Kidney (tissue), 14 donors: ENCODE results near the gene CLEC4F. TPM values are rescaled to one million over a fixed set of nuclear protein-coding genes. Genes with fewer than 3 reads are reported as not detected.

Source experiments
- DNase-seq, 5 donors: peaks; one replicate each; pipeline ENCODE4 v3.0.0-alpha.2; 2013 to 2020
- FAIRE-seq: peaks from 2 replicates; lab custom pipeline; 2012; peaks lifted over from hg19 to GRCh38; lab: Jason Lieb, UNC
- H3K27ac ChIP-seq, 2 donors: one replicate each; pipeline ENCODE4 v1.7.0; 2013; ENCODE audit warnings: low read depth in 2 of 2, low read length in 2 of 2, inconsistent platforms in 1 of 2
- H3K27me3 ChIP-seq: one replicate; pipeline ENCODE4 v1.7.1; 2013; ENCODE audit warnings: low read length, inconsistent platforms; ENCODE audit not compliant: control insufficient read depth, insufficient read depth
- H3K36me3 ChIP-seq, 3 donors: one replicate each; pipeline versions ENCODE4 v1.7.0 to v1.7.1; 2013; ENCODE audit warnings: low read length in 3 of 3, control low read depth in 1 of 3, inconsistent platforms in 1 of 3; ENCODE audit not compliant: insufficient read depth in 3 of 3, control insufficient read depth in 2 of 3
- H3K4me1 ChIP-seq, 3 donors: one replicate each; pipeline versions ENCODE4 v1.7.0 to v1.7.1; 2013; ENCODE audit warnings: low read length in 3 of 3, inconsistent platforms in 1 of 3, low read depth in 1 of 3; ENCODE audit not compliant: control insufficient read depth in 2 of 3, insufficient read depth in 2 of 3
- H3K4me3 ChIP-seq, 3 donors: one replicate each; pipeline versions ENCODE4 v1.7.0 to v1.8.1; 2013; ENCODE audit warnings: low read length in 3 of 3, control low read depth in 1 of 3, inconsistent platforms in 1 of 3
- H3K9ac ChIP-seq, 3 donors: one replicate each; pipeline versions ENCODE4 v1.7.0 to v1.7.1; 2013; ENCODE audit warnings: low read length in 3 of 3, control low read depth in 1 of 3, inconsistent platforms in 1 of 3
- H3K9me3 ChIP-seq, 3 donors: one replicate each; pipeline versions ENCODE4 v1.7.0 to v1.7.1; 2013; ENCODE audit warnings: low read length in 3 of 3, control low read depth in 1 of 3, inconsistent platforms in 1 of 3; ENCODE audit not compliant: control insufficient read depth in 2 of 3, insufficient read depth in 1 of 3
- intact Hi-C: fragments of 100-400 bp; cut with DNase I; formaldehyde crosslinking; loops from one replicate; pipeline ENCODE4 v1.11.1; 2022
- polyA plus RNA-seq: library from polyadenylated mRNA; stranded (reverse); fragments of 350-450 nt; fragmentation: Illumina TruSeq; extraction: RNeasy Lipid Tissue Mini Kit (QIAGEN cat#74804); gene quantifications from one replicate; pipeline ENCODE4 v1.2.3, GENCODE V29; 2014; ENCODE audit warnings: low read depth, low replicate concordance; ENCODE audit not compliant: insufficient read depth
- total RNA-seq: library from RNA; stranded (reverse); fragmentation: NEBNext Ultra II Directional; extraction: Animal tissue kit (Norgen Biotek cat#: 25700); gene quantifications from one replicate; pipeline ENCODE4 v1.2.1, GENCODE V29; 2021
- TF ChIP-seq, protein P1 (sequence below): IDR thresholded peaks from 3 replicates; pipeline ENCODE4 v1.5.1; 2012; ENCODE audit warnings: mild to moderate bottlenecking, moderate library complexity, borderline replicate concordance; ENCODE audit not compliant: insufficient read depth; ENCODE audit errors: extremely low read depth
- donor health status: control.
- donor health status: control.
- donor health status: control.
- donor health status: control.
- donor health status: control.
- donor health status: DM: yes; HTN: yes; CAD: no.
- donor health status: Normal renal cell carcinoma (clear cell type).

Gene CLEC4F
- total and polyA plus RNA-seq, 2 donors from 2014 or later = 0.72 TPM; not detected in 1

DNA sequence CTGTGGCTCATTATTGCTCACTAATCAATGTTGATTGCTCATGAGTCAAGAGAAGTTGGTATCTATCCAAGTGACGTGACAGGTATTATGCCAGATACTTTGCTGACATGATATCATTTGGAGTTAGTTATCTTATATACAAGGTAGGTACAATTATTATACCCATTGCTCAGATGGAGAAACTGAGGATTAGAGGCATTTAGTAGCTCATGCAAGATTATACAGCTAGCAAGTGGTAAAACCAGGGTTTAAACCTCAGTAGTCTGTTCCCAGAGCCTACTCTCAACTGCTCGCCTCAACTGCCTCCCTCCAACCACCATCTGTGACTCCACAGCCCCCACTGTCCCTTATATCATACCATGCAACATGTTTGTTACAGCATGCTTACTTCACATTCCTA lies 36.1 kb downstream of the CLEC4F start:
- Histone ChIP-seq H3K36me3 (no peaks in the 10 kb centered on the region), H3K9ac (no peak overlapping the region), H3K27me3 (peaks cover 3% of the 10 kb centered on the region), H3K27ac (no peak overlapping the region), H3K9me3 (no peaks in the 10 kb centered on the region), H3K4me3 (no peak overlapping the region), H3K4me1 (no peaks in the 10 kb centered on the region)
- no peak for FAIRE-seq
- DNase-seq = no peak
- intact Hi-C loops = no loop called here
- TF ChIP-seq, protein P1, sequence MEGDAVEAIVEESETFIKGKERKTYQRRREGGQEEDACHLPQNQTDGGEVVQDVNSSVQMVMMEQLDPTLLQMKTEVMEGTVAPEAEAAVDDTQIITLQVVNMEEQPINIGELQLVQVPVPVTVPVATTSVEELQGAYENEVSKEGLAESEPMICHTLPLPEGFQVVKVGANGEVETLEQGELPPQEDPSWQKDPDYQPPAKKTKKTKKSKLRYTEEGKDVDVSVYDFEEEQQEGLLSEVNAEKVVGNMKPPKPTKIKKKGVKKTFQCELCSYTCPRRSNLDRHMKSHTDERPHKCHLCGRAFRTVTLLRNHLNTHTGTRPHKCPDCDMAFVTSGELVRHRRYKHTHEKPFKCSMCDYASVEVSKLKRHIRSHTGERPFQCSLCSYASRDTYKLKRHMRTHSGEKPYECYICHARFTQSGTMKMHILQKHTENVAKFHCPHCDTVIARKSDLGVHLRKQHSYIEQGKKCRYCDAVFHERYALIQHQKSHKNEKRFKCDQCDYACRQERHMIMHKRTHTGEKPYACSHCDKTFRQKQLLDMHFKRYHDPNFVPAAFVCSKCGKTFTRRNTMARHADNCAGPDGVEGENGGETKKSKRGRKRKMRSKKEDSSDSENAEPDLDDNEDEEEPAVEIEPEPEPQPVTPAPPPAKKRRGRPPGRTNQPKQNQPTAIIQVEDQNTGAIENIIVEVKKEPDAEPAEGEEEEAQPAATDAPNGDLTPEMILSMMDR = no peak

DNA sequence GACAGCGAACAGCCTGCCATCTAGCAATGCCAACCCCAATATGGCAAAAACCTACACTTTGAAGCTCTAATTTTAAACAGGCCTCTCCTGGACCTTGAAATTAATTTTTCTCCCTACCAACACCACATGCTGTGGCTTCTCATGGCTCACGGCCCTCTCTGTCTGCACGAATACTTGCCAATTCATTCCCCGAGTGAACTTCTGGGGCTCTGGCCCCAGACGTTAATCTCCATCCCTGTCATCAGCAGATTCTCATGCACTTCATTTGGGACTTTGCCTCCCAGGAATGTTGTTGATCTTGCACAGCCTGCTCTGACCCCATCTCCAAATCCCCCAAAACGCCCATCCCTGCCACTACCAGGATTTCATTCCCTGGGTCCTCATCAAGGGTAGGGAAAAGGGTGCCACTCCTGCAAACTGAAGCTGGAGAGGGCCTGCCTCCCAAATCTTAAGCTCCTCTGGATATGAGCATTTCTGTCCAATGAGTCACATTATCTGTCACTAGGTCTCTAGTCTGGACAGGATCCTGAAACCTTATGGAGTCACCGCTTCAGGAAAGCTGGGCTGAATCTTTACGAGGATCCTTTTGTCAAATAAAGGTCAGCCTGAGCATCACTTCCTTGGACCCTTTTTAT lies 40.4 kb downstream of the CLEC4F start:
- Histone ChIP-seq H3K9me3 (no peaks in the 10 kb centered on the region), H3K4me1 (no peaks in the 10 kb centered on the region), H3K4me3 (no peak overlapping the region), H3K27ac (no peak overlapping the region), H3K9ac (no peak overlapping the region), H3K27me3 (no peaks in the 10 kb centered on the region), H3K36me3 (no peaks in the 10 kb centered on the region)
- FAIRE-seq = no peak
- TF ChIP-seq, protein P1 = no peak
- intact Hi-C loops = no loop called here
- no peak for DNase-seq

DNA sequence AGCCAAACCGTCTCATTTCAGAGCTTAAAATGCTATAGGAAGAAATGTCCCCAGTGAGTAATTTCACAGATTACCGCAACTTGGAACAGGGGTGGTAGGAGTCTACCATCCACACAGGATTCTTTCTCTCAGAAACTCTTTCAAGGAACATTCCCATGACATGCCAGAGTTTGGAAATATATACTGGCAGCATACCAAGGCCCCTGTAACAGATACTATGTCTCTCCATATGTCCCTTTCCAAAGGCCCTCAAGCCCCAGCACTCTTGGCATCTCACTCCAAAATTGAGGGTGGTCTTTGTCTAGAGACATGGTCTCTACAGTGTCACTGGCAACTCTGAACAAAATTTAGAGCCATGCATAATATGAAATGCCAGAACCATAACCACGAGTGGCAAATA lies 40.9 kb downstream of the CLEC4F start:
- no peaks in the 10 kb centered on the region for H3K4me1 ChIP-seq
- no peaks in the 10 kb centered on the region for H3K27me3 ChIP-seq
- H3K27ac ChIP-seq = no peak overlapping the region
- no peaks in the 10 kb centered on the region for H3K36me3 ChIP-seq
- TF ChIP-seq, protein P1 = no peak
- no peaks in the 10 kb centered on the region for H3K9me3 ChIP-seq
- no peak for FAIRE-seq
- no peak for DNase-seq
- intact Hi-C loops = no loop called here
- no peak overlapping the region for H3K4me3 ChIP-seq
- no peak overlapping the region for H3K9ac ChIP-seq

DNA sequence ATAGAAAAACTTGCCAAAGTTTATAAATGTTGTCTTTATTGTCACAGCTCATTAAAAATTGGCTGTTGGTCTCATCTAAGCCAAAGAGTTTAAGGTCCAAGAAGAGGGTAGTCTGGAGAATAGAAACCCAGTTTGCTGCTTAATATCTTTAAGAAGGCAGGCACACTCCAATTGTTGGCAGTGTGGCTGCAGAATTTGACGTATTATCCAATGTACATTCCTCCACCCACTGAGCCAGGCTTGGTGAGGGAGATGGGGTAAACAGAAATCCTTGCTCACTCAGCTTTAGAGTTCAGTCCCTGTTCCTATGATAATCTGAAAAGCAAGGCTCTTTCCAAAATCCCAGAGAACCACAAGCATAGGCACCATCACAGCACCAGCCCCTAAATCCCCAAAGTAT lies 41.7 kb downstream of the CLEC4F start:
- FAIRE-seq = no peak
- H3K4me3 ChIP-seq = no peak overlapping the region
- H3K27me3 ChIP-seq = no peaks in the 10 kb centered on the region
- H3K9ac ChIP-seq = no peak overlapping the region
- TF ChIP-seq, protein P1 = no peak
- no peak overlapping the region for H3K27ac ChIP-seq
- H3K36me3 ChIP-seq = no peaks in the 10 kb centered on the region
- no peaks in the 10 kb centered on the region for H3K4me1 ChIP-seq
- intact Hi-C loops = no loop called here
- H3K9me3 ChIP-seq = no peaks in the 10 kb centered on the region
- no peak for DNase-seq
